ENCODE measurements around the gene MYPOP.

The MYPOP gene

DNA sequence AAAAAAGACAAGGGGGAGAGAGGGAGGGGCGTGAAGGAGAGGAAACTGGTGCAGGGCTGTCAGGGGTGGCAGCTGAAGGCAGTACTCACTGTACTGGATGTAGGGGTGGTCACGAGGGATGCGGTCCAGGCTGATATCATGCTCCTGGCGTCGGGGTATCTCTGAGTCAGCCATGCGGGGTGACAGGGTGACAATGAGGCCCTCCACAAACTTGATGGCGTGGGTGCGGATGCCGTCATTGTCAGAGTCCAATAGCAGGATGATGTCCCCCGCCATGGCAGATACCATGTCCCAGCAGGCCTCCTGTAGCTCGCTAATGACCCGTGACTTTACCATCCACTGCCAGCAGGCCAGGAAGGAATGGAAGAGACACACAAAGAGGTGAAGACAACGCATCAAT, 54.8 kb downstream of the MYPOP start:
- Histone ChIP-seq H3K36me3 (ENCODE audit: insufficient read depth, low read length) (peaks cover 44% of the 10 kb centered on the region), H3K9ac (ENCODE audit: low read depth, low read length) (no peak overlapping the region), H3K9me3 (ENCODE audit: control insufficient read depth, insufficient read depth, low read length) (no peaks in the 10 kb centered on the region), H3K4me1 (ENCODE audit: insufficient read depth, low read length) (no peaks in the 10 kb centered on the region)

DNA sequence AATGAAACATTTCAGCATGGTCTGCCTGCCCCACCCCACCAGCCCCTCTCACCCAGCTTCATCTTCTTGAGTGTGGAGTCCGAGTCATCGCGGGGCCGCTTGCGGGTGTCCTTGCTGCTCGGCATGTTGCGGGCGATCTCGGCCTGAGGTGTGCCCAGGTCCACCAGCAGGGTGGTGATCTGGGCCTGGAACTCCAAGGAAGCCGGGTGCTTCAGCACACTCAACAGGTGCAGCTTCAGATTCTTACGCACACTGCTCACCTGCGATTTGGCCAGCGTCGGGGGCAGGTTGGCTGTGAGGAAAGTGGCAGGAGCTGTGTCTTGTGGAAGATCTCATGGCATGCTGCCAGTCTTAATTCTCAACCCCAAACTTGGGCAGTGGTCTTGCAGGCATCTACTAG, 60.2 kb downstream of the MYPOP start:
- Histone ChIP-seq H3K4me1 (ENCODE audit: insufficient read depth, low read length) (no peaks in the 10 kb centered on the region), H3K9ac (ENCODE audit: low read depth, low read length) (no peak overlapping the region), H3K36me3 (ENCODE audit: insufficient read depth, low read length) (peaks cover 39% of the 10 kb centered on the region)

More for the DNA sequence above, 60.2 kb downstream of the MYPOP start:
- H3K9me3 ChIP-seq (ENCODE audit: control insufficient read depth, insufficient read depth, low read length), result no peaks in the 10 kb centered on the region
